Caco-2 (cell line): ENCODE results near the gene CCDC102A. TPM values are rescaled to one million over a fixed set of nuclear protein-coding genes. Genes with fewer than 3 reads are reported as not detected.

ENCODE experiments used
- BruUV-seq: library from RNA; stranded (reverse); fragments of 400-500 nt; replicated peaks from 2 replicates; lab custom pipeline; 2021; lab: Mats Ljungman, UMichigan
- CTCF ChIA-PET: fragments of 300-600 bp; sonication (Branson Sonifier 250); formaldehyde crosslinking; loops from one replicate; lab custom pipeline; 2022; ENCODE audit warnings: antibody characterized with exemption; lab: Charles Lee
- POLR2A ChIA-PET: fragments of 300-600 bp; sonication (Branson Sonifier 250); formaldehyde crosslinking; loops from one replicate; lab custom pipeline; 2022; ENCODE audit warnings: antibody characterized with exemption; lab: Charles Lee
- DNase-seq, 2 experiments: peaks; one replicate each; pipeline versions ENCODE4 v3.0.0 to v3.0.0-alpha.2; 2020 to 2022
- H3K27me3 ChIP-seq: replicated peaks from 2 replicates; pipeline ENCODE4 v1.6.0; 2011; ENCODE audit warnings: low read length; ENCODE audit not compliant: control insufficient read depth, insufficient read depth
- H3K36me3 ChIP-seq: 2 replicates; pipeline ENCODE4 v1.5.1; 2011; ENCODE audit warnings: low read length; ENCODE audit not compliant: control insufficient read depth, insufficient read depth
- H3K4me1 ChIP-seq: fragments of 250-450 bp; sonication (Bioruptor Pico); 2 replicates; pipeline ENCODE4 v1.5.1; 2020; ENCODE audit warnings: mild to moderate bottlenecking
- H3K4me3 ChIP-seq: 2 replicates; pipeline ENCODE4 v1.5.1; 2011; ENCODE audit warnings: low read depth, mild to moderate bottlenecking, control low read depth, low read length
- H3K9me3 ChIP-seq: fragments of 250-450 bp; sonication (Bioruptor Pico); 2 replicates; pipeline ENCODE4 v1.5.1; 2020; ENCODE audit warnings: mild to moderate bottlenecking, moderate library complexity
- H3K27ac Mint-ChIP-seq: one replicate; pipeline ENCODE4 v1.8.0; 2022; ENCODE audit warnings: mixed read lengths; ENCODE audit not compliant: unreplicated experiment
- H3K27me3 Mint-ChIP-seq: one replicate; pipeline ENCODE4 v1.8.0; 2022; ENCODE audit warnings: mixed read lengths; ENCODE audit not compliant: insufficient read depth, unreplicated experiment
- H3K36me3 Mint-ChIP-seq: one replicate; pipeline ENCODE4 v1.8.0; 2022; ENCODE audit warnings: mild to moderate bottlenecking, mixed read lengths; ENCODE audit not compliant: insufficient read depth, unreplicated experiment
- H3K4me1 Mint-ChIP-seq: one replicate; pipeline ENCODE4 v1.8.0; 2022; ENCODE audit warnings: low read depth, mixed read lengths; ENCODE audit not compliant: unreplicated experiment
- H3K4me3 Mint-ChIP-seq: one replicate; pipeline ENCODE4 v1.8.0; 2022; ENCODE audit warnings: mild to moderate bottlenecking, moderate library complexity, mixed read lengths; ENCODE audit not compliant: unreplicated experiment
- H3K9me3 Mint-ChIP-seq: one replicate; pipeline ENCODE4 v1.8.0; 2022; ENCODE audit warnings: mixed read lengths; ENCODE audit not compliant: unreplicated experiment
- CTCF ChIP-seq, 2 experiments: fragments of 200-600 bp in 1 of 2; IDR thresholded peaks; 1 replicate in 1 of 2; 2 replicates in 1 of 2; pipeline versions ENCODE4 v1.5.1 to v1.8.0; 2011 to 2022; ENCODE audit warnings: antibody characterized with exemption in 1 of 2, control low read depth in 1 of 2, inconsistent platforms in 1 of 2, low read depth in 1 of 2, low read length in 1 of 2, mild to moderate bottlenecking in 1 of 2, moderate library complexity in 1 of 2; ENCODE audit not compliant: insufficient read depth in 1 of 2, severe bottlenecking in 1 of 2, unreplicated experiment in 1 of 2
- intact Hi-C: fragments of 100-400 bp; cut with micrococcal nuclease; formaldehyde crosslinking; loops from one replicate; pipeline ENCODE4 v1.10.0; 2022; ENCODE audit not compliant: unreplicated experiment
- total RNA-seq: library from RNA; stranded (reverse); gene quantifications from 2 replicates; pipeline ENCODE4 v1.2.3, GENCODE V29; 2022

The CCDC102A gene
- total RNA-seq, 1 experiment from 2014 or later: 11.8 TPM

GRCh38 chr16:57540387-57540786, 4.0 kb upstream of the CCDC102A start:
- BruUV-seq: no TSS peak
- H3K27me3 ChIP-seq: no peaks in the 10 kb centered on the region
- peaks cover 5% of the 10 kb centered on the region; the same call in 1 of the 2 replicates for H3K4me1 ChIP-seq
- no peak overlapping the region for H3K4me3 ChIP-seq
- intact Hi-C loops: no loop called here
- H3K4me3 Mint-ChIP-seq: no peak overlapping the region
- H3K9me3 Mint-ChIP-seq: no peaks in the 10 kb centered on the region
- no peaks in the 10 kb centered on the region for H3K27me3 Mint-ChIP-seq
- peaks cover 21% of the 10 kb centered on the region for H3K36me3 Mint-ChIP-seq
- POLR2A ChIA-PET: no interaction called here
- no peaks in the 10 kb centered on the region for H3K4me1 Mint-ChIP-seq
- no peaks in the 10 kb centered on the region for H3K9me3 ChIP-seq
- no peaks in the 10 kb centered on the region for H3K36me3 ChIP-seq
- no peak for TF ChIP-seq CTCF (IDR thresholded peaks at IDR 0.05; ENCODE audit: insufficient read depth in 1 of 2, low read depth in 1 of 2, low read length in 1 of 2, severe bottlenecking in 1 of 2, unreplicated experiment in 1 of 2)
- DNase-seq: no peak
- no peak overlapping the region for H3K27ac Mint-ChIP-seq
- CTCF ChIA-PET: no interaction called here

- H3K4me3 ChIP-seq: no peak overlapping the region
- CTCF ChIA-PET: no interaction called here
- no peaks in the 10 kb centered on the region for H3K27me3 Mint-ChIP-seq
- TF ChIP-seq CTCF (IDR thresholded peaks at IDR 0.05; ENCODE audit: insufficient read depth in 1 of 2, low read depth in 1 of 2, low read length in 1 of 2, severe bottlenecking in 1 of 2, unreplicated experiment in 1 of 2): no peak
- no TSS peak for BruUV-seq
- POLR2A ChIA-PET: interaction anchor here (0.6 kb wide), 1 partner anchor 300 kb away, joined by 3 read pairs; no protein-coding TSS in a partner anchor
- no peaks in the 10 kb centered on the region for H3K36me3 ChIP-seq
- no peaks in the 10 kb centered on the region for H3K9me3 Mint-ChIP-seq
- H3K4me1 ChIP-seq: peaks cover 5% of the 10 kb centered on the region; the same call in 1 of the 2 replicates
- H3K36me3 Mint-ChIP-seq: peaks cover 21% of the 10 kb centered on the region
- H3K4me3 Mint-ChIP-seq: no peak overlapping the region
- H3K27me3 ChIP-seq: no peaks in the 10 kb centered on the region
- no peaks in the 10 kb centered on the region for H3K4me1 Mint-ChIP-seq
- intact Hi-C loops: no loop called here
- no peak for DNase-seq
- H3K27ac Mint-ChIP-seq: no peak overlapping the region
- no peaks in the 10 kb centered on the region for H3K9me3 ChIP-seq
These were observed 2.9 kb upstream of the CCDC102A start for GRCh38 chr16:57539072-57539796.

DNA sequence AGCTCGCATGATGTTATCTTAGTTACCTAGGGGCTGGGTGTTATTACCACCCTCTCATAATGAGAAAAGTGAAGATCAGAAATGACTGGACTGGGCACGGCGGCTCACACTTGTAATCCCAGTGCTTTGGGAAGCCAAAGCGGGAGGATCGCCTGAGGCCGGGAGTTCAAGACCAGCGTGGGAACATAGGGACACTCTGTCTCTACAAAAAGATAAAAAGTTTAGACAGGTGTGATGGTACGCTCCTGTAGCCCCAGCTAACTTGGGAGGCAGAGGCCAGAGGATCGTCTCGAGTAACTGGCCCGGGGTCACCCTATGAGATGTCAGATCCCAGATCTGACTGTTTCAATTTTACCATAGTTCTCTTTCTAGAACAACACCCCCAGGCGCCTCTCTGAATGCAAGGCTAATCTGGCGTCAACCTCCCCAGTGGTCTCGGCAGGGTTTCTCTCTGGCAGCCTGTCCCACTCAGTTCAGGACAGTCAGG, 1.9 kb upstream of the CCDC102A start:
- peaks cover 21% of the 10 kb centered on the region for H3K36me3 Mint-ChIP-seq
- Histone ChIP-seq H3K9me3 (no peaks in the 10 kb centered on the region), H3K4me3 (no peak overlapping the region), H3K27me3 (no peaks in the 10 kb centered on the region), H3K4me1 (peaks cover 5% of the 10 kb centered on the region; the same call in 1 of the 2 replicates), H3K36me3 (no peaks in the 10 kb centered on the region; the same call in 1 of the 2 replicates)
- no peak for DNase-seq
- H3K27me3 Mint-ChIP-seq: no peaks in the 10 kb centered on the region
- no peak overlapping the region for H3K27ac Mint-ChIP-seq
- H3K9me3 Mint-ChIP-seq: no peaks in the 10 kb centered on the region
- intact Hi-C loops: no loop called here
- H3K4me1 Mint-ChIP-seq: peaks cover 5% of the 10 kb centered on the region
- POLR2A ChIA-PET: interaction anchor here (1.2 kb wide), 1 partner anchor 10 kb away, joined by 4 read pairs; no protein-coding TSS in a partner anchor
- no TSS peak for BruUV-seq
- CTCF ChIA-PET: no interaction called here
- TF ChIP-seq CTCF (IDR thresholded peaks at IDR 0.05; ENCODE audit: insufficient read depth in 1 of 2, low read depth in 1 of 2, low read length in 1 of 2, severe bottlenecking in 1 of 2, unreplicated experiment in 1 of 2): no peak
- peak overlapping the region; percentile 74 for H3K4me3 Mint-ChIP-seq
